Measurements from ENCODE around the gene GRID2.

GRID2 gene

DNA sequence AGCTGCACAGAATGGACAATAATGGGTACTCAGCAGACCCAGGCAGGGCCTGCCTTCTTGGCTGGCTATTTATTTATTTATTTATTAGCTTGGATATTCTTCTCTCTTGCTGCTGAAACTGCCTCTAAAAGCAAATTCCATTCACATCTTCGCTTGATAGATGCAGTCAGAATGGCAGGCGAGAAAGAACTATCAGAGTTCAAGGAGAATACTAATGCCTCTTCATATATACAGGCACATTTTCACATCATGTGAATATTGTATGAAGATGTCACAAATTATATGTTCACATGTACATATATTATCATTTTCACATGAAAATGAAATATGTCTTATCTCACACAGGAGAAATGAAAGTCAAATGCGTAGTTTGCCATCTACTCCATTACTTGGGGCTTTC is 1045.1 kb downstream of the GRID2 start:
- DNase-seq, result no peak
- Histone ChIP-seq H3F3A (ENCODE audit: insufficient read depth, low read length) (no peaks in the 10 kb centered on the region), H2AFZ (ENCODE audit: low read length) (no peak overlapping the region), H4K20me1 (ENCODE audit: insufficient read depth, low read length) (no peaks in the 10 kb centered on the region), H3K4me1 (ENCODE audit: low read length) (no peaks in the 10 kb centered on the region), H3K27me3 (replicated peaks; ENCODE audit: insufficient read depth, low read length) (no peaks in the 10 kb centered on the region), H3K9me3 (replicated peaks; ENCODE audit: insufficient read depth, low read length) (no peaks in the 10 kb centered on the region), H3K4me2 (ENCODE audit: low read depth, low read length) (no peak overlapping the region), H3K9ac (ENCODE audit: low read length) (no peak overlapping the region), H3K4me3 (ENCODE audit: low read length) (no peak overlapping the region), H3K9me2 (replicated peaks; ENCODE audit: insufficient read depth, low read length) (no peaks in the 10 kb centered on the region), H3K36me3 (replicated peaks; ENCODE audit: insufficient read depth, low read length) (no peaks in the 10 kb centered on the region), H3K27ac (ENCODE audit: low read length) (no peak overlapping the region), H3K79me2 (ENCODE audit: low read length) (no peaks in the 10 kb centered on the region)
- TF ChIP-seq EZH2 (optimal IDR thresholded peaks at IDR 0.05; ENCODE audit: low read depth, low read length), result no peak
- TF ChIP-seq, protein P1, sequence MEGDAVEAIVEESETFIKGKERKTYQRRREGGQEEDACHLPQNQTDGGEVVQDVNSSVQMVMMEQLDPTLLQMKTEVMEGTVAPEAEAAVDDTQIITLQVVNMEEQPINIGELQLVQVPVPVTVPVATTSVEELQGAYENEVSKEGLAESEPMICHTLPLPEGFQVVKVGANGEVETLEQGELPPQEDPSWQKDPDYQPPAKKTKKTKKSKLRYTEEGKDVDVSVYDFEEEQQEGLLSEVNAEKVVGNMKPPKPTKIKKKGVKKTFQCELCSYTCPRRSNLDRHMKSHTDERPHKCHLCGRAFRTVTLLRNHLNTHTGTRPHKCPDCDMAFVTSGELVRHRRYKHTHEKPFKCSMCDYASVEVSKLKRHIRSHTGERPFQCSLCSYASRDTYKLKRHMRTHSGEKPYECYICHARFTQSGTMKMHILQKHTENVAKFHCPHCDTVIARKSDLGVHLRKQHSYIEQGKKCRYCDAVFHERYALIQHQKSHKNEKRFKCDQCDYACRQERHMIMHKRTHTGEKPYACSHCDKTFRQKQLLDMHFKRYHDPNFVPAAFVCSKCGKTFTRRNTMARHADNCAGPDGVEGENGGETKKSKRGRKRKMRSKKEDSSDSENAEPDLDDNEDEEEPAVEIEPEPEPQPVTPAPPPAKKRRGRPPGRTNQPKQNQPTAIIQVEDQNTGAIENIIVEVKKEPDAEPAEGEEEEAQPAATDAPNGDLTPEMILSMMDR (IDR thresholded peaks at IDR 0.05; ENCODE audit: low read length), result no peak

DNA sequence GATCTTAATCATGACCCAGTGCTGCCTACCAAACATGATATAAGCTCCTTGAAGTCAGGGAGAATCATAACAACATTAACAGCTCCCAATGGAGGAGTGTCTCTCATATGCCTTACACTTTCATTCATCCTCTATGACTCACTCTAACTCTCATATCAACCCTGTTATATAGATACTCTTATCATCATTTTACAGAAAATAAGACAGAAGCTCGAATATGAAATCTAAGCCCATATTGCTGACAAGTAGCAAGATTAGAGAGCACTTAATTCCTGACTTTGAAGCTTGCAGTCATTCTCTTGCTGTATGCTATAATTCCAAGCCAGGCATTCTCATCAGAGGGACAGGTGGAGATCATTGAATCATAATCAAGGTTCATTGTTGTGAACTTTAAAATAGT is 1048.1 kb downstream of the GRID2 start:
- H3K9me3 ChIP-seq (replicated peaks; ENCODE audit: insufficient read depth, low read length), result no peaks in the 10 kb centered on the region
- no peaks in the 10 kb centered on the region for H4K20me1 ChIP-seq (ENCODE audit: insufficient read depth, low read length)
- no peak overlapping the region for H3K4me3 ChIP-seq (ENCODE audit: low read length)
- no peaks in the 10 kb centered on the region for H3K27me3 ChIP-seq (replicated peaks; ENCODE audit: insufficient read depth, low read length)
- H3K36me3 ChIP-seq (replicated peaks; ENCODE audit: insufficient read depth, low read length), result no peaks in the 10 kb centered on the region
- no peaks in the 10 kb centered on the region for H3K4me1 ChIP-seq (ENCODE audit: low read length)
- DNase-seq, result no peak
- no peak overlapping the region for H3K9ac ChIP-seq (ENCODE audit: low read length)
- H3K27ac ChIP-seq (ENCODE audit: low read length), result no peak overlapping the region
- no peaks in the 10 kb centered on the region for H3F3A ChIP-seq (ENCODE audit: insufficient read depth, low read length)
- no peak overlapping the region for H2AFZ ChIP-seq (ENCODE audit: low read length)
- TF ChIP-seq EZH2phosphoT487 (IDR thresholded peaks at IDR 0.05; ENCODE audit: low read length) (no peak), EZH2 (optimal IDR thresholded peaks at IDR 0.05; ENCODE audit: low read depth, low read length) (no peak)
- TF ChIP-seq, protein P1 (IDR thresholded peaks at IDR 0.05; ENCODE audit: low read length), result no peak
- H3K79me2 ChIP-seq (ENCODE audit: low read length), result no peaks in the 10 kb centered on the region
- no peaks in the 10 kb centered on the region for H3K9me2 ChIP-seq (replicated peaks; ENCODE audit: insufficient read depth, low read length)
- H3K4me2 ChIP-seq (ENCODE audit: low read depth, low read length), result no peak overlapping the region

DNA sequence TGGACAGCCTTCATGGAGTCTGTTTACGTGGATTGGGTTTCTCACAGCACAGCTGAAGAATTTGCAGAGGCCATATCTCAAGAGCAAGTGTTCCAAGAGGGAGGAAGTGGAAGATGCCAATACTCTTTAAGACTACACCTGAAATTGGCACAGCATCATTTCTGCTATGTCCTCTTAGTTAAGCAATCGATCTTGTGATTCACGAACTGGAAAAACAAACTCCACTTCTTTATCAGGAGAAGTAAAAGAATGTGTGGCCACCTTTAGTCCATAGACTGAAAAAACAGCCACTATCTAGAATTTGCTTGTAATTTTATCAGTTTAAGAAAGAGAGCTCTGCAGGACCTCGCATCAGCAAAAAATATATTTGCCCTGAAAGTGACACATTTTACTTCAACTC is 1051.6 kb downstream of the GRID2 start:
- Histone ChIP-seq H2AFZ (ENCODE audit: low read length) (no peak overlapping the region), H3K9me3 (replicated peaks; ENCODE audit: insufficient read depth, low read length) (no peaks in the 10 kb centered on the region), H3K4me1 (ENCODE audit: low read length) (no peaks in the 10 kb centered on the region), H3K36me3 (replicated peaks; ENCODE audit: insufficient read depth, low read length) (no peaks in the 10 kb centered on the region), H3K27ac (ENCODE audit: low read length) (no peak overlapping the region), H3K4me2 (ENCODE audit: low read depth, low read length) (no peak overlapping the region), H3F3A (ENCODE audit: insufficient read depth, low read length) (no peaks in the 10 kb centered on the region), H4K20me1 (ENCODE audit: insufficient read depth, low read length) (no peaks in the 10 kb centered on the region), H3K4me3 (ENCODE audit: low read length) (no peak overlapping the region), H3K9me2 (replicated peaks; ENCODE audit: insufficient read depth, low read length) (no peaks in the 10 kb centered on the region), H3K9ac (ENCODE audit: low read length) (no peak overlapping the region), H3K27me3 (replicated peaks; ENCODE audit: insufficient read depth, low read length) (no peaks in the 10 kb centered on the region), H3K79me2 (ENCODE audit: low read length) (no peaks in the 10 kb centered on the region)
- no peak for TF ChIP-seq EZH2 (optimal IDR thresholded peaks at IDR 0.05; ENCODE audit: low read depth, low read length)
- no peak for TF ChIP-seq EZH2phosphoT487 (IDR thresholded peaks at IDR 0.05; ENCODE audit: low read length)
- TF ChIP-seq, protein P1 (IDR thresholded peaks at IDR 0.05; ENCODE audit: low read length), result no peak
- no peak for DNase-seq

Data from MM.1S (cell line).